ENCODE measurements around the gene FIBCD1. TPM values are rescaled to one million over a fixed set of nuclear protein-coding genes. Genes with fewer than 3 reads are reported as not detected.

Gene FIBCD1
- total and polyA plus RNA-seq, 9 of the 15 experiments (the other 6 are each of a cell fraction or from before 2014, with no cell fraction given) = 0.53 to 1.2 (median 0.95) TPM; not detected in 4

GRCh38 chr9:130925050-130925678 lies 13.9 kb downstream of the FIBCD1 start (continued):
- TF ChIP-seq CHAMP1 (IDR thresholded peaks at IDR 0.05) (no peak), ZBTB43 (CRISPR knock-in tag; IDR thresholded peaks at IDR 0.05) (no peak), HCFC1 (IDR thresholded peaks at IDR 0.05; ENCODE audit: low read depth, low read length) (peak; percentile 40; the same call in 1 of the 2 replicates), GABPB2 (CRISPR knock-in tag; conservative IDR thresholded peaks at IDR 0.05) (no peak)

- 0 out of 3 replicates have a peak, but pooled peaks have one; percentile 0 for ATAC-seq
These were observed 14.6 kb downstream of the FIBCD1 start for GRCh38 chr9:130924448-130924788.

More at GRCh38 chr9:130924448-130924788, 14.6 kb downstream of the FIBCD1 start:
- Histone ChIP-seq H3K79me2 (ENCODE audit: control insufficient read depth, insufficient read depth, low read length) (no peaks in the 10 kb centered on the region), H3K9ac (ENCODE audit: insufficient read depth in 1 of 2, low read depth in 2 of 2, low read length in 2 of 2) (peak overlapping the region in 1 of 2 experiments; percentile 15; a peak in 1 of 4 replicates), H2AFZ (ENCODE audit: low read depth, low read length) (no peak overlapping the region), H4K20me1 (replicated peaks; ENCODE audit: control insufficient read depth, insufficient read depth, low read length) (peaks cover 82% of the 10 kb centered on the region), H3K9me3 (replicated peaks; ENCODE audit: control insufficient read depth, insufficient read depth, low read depth, low read length) (no peaks in the 10 kb centered on the region), H3K4me2 (ENCODE audit: insufficient read depth, low read length) (no peak overlapping the region), H3K4me3 (no peak overlapping the region), H3K36me3 (ENCODE audit: control insufficient read depth, insufficient read depth, low read length) (no peaks in the 10 kb centered on the region), H3K27me3 (ENCODE audit: control insufficient read depth in 2 of 2, insufficient read depth in 2 of 2, low read length in 2 of 2) (peaks cover 95 to 100% of the 10 kb centered on the region in 2 experiments), H3K4me1 (replicated peaks in 1 of 2; ENCODE audit: control insufficient read depth in 2 of 2, insufficient read depth in 2 of 2, low read length in 2 of 2) (peaks cover 0 to 47% of the 10 kb centered on the region in 2 experiments; a peak in 1 of 5 replicates), H3K27ac (ENCODE audit: extremely low read depth, low read depth, low read length) (no peak overlapping the region), H3K9me1 (ENCODE audit: control insufficient read depth, insufficient read depth, low read length) (no peaks in the 10 kb centered on the region)
- POLR2A ChIA-PET = interaction anchor here (1.6 to 26.8 kb wide), 3 partner anchors 0 to 26 kb away, joined by 4 to 582 read pairs (median 582); no protein-coding TSS in a partner anchor
- DNase-seq (ENCODE audit: extremely low read depth in 1 of 4, low spot score in 3 of 4) (peak in 1 of 4 experiments; percentile 67), FAIRE-seq (no peak)
- BruUV-seq (replicated peaks) = no TSS peak
- intact Hi-C loops (cut with micrococcal nuclease) = no loop called here
- TF ChIP-seq SMAD1 (IDR thresholded peaks at IDR 0.05; ENCODE audit: low read depth, low read length, partially characterized antibody) = no peak
- TF ChIP-seq EWSR1 (IDR thresholded peaks at IDR 0.05; ENCODE audit: borderline replicate concordance, low read depth, partially characterized antibody) = no peak
- TF ChIP-seq POLR2AphosphoS2 (IDR thresholded peaks at IDR 0.05; ENCODE audit: low read length) = no peak
- no peak for TF ChIP-seq ZNF699 (CRISPR knock-in tag; IDR thresholded peaks at IDR 0.05; ENCODE audit: insufficient replicate concordance)
- TF ChIP-seq CEBPZ (IDR thresholded peaks at IDR 0.05; ENCODE audit: borderline replicate concordance, low read depth, low read length) = no peak
- TF ChIP-seq NCOR1 (IDR thresholded peaks at IDR 0.05) = no peak
- no peak for TF ChIP-seq EP300 (IDR thresholded peaks at IDR 0.05; ENCODE audit: low read length)
- TF ChIP-seq SNIP1 (IDR thresholded peaks at IDR 0.05; ENCODE audit: low read depth) = no peak
- TF ChIP-seq HEY1 (CRISPR knock-in tag; IDR thresholded peaks at IDR 0.05; ENCODE audit: borderline replicate concordance) = no peak
- in situ Hi-C loops (cut with MboI) = no loop called here
- under 1% methylated on average over 10 of the region's 10 CpGs for WGBS (ENCODE audit: insufficient coverage, low coverage, missing lambda C conversion rate)
- CTCF ChIA-PET (ENCODE audit: low intra/inter-chr PET ratio) = interaction anchor here (0.6 to 0.9 kb wide), 2 partner anchors 58 to 85 kb away, joined by 3 to 4 read pairs; no protein-coding TSS in a partner anchor

Data from K562 (cell line).